CD4-positive, alpha-beta T cell treated with Interleukin-6 at 100 ng/mL for 8 hours (primary cell): Measurements from ENCODE around the gene PDE8B.
"Not testable (repeated sequence)": the region's sequence is repeated elsewhere in the genome, so short reads cannot be mapped to it uniquely, and the experiment has no call there.

ENCODE experiments used
- DNase-seq: peaks from one replicate; pipeline ENCODE4 v3.0.0-alpha.2; 2020; ENCODE audit warnings: mixed read lengths, low spot score

Gene PDE8B

GRCh38 chr5:77443670-77444069 lies 233.2 kb downstream of the PDE8B start:
- DNase-seq = no peak

- no peak for DNase-seq
Observed at GRCh38 chr5:77444356-77444755, 233.9 kb downstream of the PDE8B start.

- no peak for DNase-seq
Observed at GRCh38 chr5:77448831-77449230, 238.4 kb downstream of the PDE8B start.

GRCh38 chr5:77449277-77449676 lies 238.8 kb downstream of the PDE8B start:
- DNase-seq = no peak

- no peak for DNase-seq
Observed at GRCh38 chr5:77449981-77450380, 239.5 kb downstream of the PDE8B start.

- DNase-seq = no peak
Observed at GRCh38 chr5:77452351-77452750, 241.9 kb downstream of the PDE8B start.

- DNase-seq = no peak
Observed at GRCh38 chr5:77454123-77454522, 243.6 kb downstream of the PDE8B start.

GRCh38 chr5:77461287-77461686 lies 250.8 kb downstream of the PDE8B start:
- DNase-seq = no peak

GRCh38 chr5:77463905-77464304 lies 253.4 kb downstream of the PDE8B start:
- DNase-seq = no peak

GRCh38 chr5:77468875-77469274 lies 258.4 kb downstream of the PDE8B start:
- DNase-seq = not testable (repeated sequence)

- not testable (repeated sequence) for DNase-seq
Observed at GRCh38 chr5:77475041-77475440, 264.6 kb downstream of the PDE8B start.
